Stimulated activated CD8-positive, alpha-beta memory T cell treated with anti-CD3 and anti-CD28 coated beads, Interleukin-7, amount 100 ng/mL, for 4 hours (primary cell): Measurements from ENCODE around the gene ATOH8.
A peak's percentile ranks its signal among the peaks of the same experiment; 100 is the strongest.
"Not testable (repeated sequence)": the region's sequence is repeated elsewhere in the genome, so short reads cannot be mapped to it uniquely, and the experiment has no call there.

Experiments used
- DNase-seq, 2 donors: peaks; one replicate each; pipeline ENCODE4 v3.0.0-alpha.2; 2020; ENCODE audit warnings: low read depth in 2 of 2

Gene ATOH8, protein sequence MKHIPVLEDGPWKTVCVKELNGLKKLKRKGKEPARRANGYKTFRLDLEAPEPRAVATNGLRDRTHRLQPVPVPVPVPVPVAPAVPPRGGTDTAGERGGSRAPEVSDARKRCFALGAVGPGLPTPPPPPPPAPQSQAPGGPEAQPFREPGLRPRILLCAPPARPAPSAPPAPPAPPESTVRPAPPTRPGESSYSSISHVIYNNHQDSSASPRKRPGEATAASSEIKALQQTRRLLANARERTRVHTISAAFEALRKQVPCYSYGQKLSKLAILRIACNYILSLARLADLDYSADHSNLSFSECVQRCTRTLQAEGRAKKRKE

DNA sequence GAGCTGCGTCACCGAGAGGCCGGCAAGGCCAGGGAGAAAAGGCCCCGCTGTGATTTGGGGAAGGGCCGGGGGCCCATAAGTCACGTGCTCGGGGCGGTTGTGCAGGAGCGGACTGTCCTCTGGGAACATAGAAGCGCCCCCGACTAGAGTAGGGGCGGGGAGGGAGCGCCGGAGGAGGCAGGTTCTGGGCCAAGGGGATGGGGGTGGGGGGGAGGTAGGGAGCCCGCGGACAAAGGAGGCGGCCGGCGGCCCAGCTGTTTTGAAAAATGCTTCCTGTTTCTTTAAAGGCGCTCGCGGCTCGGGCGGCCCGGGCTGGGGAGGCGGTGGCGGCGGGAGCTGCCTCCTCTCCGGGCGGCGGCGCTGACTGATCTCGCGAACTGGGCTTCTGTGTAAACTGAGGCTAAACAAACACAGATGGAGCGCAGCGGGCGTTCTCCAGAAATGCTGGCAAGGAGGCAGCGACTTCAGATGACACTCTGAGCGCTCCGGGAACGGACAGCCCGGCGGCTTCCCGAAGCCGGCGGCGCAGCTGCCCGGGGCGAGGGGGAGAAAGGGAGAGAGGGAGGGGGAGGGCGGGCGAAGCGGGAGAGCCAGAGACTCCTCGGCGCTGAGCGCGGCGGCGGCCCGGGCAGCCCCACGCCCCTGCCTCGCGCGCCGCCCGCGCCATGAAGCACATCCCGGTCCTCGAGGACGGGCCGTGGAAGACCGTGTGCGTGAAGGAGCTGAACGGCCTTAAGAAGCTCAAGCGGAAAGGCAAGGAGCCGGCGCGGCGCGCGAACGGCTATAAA is at the start of gene ATOH8:
TSS of gene ATOH8 (plus strand) at position 467 of the 788 bp plus-strand sequence. CDS start at position 666, 199 bp downstream.
- DNase-seq: no peak

DNA sequence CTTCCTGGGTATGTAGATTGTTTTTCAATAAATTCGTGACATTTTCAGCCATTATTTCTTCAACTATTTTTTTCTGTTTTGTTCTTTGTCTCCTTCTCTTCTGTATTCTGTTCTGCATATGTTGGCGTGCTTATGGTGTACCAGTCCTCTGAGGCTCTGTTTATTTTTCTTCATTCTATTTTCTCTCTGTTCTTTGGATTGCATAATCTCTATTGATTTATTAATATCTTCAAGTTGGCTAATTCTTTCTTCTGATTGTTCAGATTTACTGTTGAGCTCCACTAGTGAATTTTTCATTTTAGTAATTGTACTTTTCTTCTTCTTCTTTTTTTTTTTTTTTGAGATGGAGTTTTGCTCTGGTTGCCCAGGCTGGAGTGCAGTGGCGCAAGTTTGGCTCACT is 49.8 kb upstream of the ATOH8 start:
- no peak for DNase-seq

DNA sequence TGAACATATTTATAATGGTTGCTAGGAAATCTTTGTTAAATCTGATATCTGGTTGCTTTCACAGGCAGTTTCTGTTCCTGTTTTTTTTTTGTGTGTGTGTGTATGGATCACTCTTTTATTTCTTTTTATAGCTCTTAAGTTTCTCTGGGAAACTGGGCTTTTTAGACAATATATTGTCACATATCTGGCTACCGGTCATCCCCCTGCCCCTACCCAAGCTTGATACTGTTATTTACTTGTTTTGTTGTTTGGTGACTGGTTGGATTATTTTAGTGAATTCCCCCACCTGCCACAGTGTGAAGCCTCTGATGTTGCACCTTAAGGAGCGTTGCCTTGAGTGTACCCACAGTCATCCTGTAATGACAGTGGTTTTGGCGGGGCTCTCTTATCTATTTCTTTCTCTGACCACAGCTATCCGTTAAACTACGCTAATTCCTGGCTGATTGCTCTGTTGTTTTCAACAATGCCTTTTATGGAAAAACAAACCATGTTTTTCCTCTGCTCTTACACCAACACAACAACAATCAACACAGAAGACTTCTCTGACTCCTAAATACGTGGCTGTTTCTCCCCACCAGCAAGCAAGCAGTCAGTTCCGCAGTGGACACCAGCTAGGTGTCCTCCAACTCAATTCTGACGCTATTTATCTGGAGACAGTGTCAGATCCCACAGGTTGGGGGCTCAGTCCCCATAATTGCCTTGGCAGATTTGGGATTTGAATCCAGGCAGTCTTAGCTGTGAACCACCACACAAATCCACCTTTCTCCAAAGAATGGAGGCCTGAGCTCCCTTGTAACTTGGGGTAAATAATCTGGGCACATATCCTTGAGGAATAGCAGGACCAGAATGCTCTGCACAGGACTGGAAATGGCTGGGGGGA is 48.8 kb upstream of the ATOH8 start:
- peak in 1 of 2 donors; percentile 25 for DNase-seq

DNA sequence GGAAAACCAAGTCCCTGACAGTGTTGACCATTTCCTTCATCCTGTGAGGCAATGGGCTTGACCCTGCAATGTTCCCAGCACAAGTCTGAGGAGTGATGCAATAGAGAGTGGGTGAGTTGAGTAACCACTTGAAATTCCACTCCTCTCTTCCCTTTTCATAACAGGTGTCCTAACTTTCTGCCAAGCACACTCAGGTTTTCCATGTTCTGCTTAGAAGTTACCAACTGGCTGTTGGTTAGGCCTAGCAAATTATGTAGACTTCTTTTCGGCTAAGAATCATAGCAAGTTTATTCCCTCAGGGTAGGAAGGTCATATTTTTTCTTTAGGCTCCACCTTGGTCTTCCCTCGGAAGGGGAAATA is 48.1 kb upstream of the ATOH8 start:
- DNase-seq: no peak

DNA sequence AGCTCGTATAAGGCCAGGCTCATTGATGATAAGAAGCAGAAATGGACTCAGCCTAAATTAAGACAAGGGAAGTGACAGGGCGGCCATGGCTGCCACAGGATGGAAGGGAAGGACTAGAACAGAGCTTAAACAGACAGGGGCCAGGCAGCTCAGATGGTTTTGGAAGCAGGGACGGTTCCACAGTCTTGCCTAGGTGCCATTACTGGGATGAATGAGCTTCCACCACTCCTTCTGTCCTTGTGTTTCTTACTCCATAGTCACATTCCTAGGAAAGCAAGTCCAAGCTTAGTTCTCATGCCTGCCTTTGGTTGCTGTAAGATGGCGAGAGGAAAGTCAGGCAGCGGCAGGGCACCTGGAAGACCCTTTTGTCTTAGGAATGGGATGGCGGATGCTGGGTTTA is 47.7 kb upstream of the ATOH8 start:
- no peak for DNase-seq

DNA sequence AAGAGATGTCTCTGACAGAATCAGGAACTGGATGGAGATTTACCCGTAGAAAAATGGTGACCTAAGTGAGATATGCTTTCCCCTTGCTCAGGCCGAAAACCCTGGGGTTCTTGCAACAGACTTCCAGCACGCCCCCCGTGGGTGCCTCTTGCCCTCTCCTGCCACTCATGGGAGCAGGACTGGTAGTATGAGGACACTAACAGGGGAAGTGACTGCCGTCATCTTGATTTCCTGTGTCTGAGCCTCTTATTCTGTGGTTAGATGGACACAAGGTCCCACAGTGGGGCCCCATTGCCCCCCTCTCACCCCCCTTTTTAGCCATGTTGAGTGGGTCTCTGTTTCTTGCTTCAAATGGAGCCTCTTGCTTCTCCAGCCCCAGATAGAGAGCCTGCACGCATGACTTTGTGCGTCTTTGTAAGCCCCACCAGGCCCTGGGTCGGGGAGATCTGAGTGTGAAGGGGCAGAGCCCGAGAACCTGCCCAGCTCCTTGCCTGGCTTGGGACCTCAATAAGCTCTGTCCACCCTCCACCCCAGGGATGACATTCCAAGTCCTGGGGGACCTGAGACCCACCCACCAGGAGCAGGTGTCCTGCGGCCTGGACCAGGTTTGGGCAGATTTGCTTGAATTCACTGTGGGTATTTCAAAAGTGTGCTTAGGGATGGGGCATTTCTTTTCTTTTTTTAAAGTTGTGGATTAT is 47.0 kb upstream of the ATOH8 start:
- DNase-seq: no peak

DNA sequence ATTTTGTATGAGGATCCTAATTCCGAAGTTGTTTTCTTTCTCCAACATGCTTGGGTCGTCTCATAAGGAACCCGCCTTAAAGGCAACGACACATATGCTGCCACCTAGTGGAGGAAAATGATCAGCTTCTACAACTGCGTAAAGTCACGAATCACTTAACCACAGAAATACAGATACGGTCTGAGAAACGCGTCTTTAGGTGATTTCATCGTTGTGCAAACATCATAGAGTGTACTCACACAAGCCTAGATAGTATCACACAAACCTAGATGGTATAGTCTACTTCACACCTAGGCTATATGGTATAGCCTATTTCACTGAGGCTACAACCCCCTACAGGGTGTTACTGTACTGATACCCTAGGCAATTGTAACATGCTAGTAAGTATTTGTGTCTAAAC is 46.5 kb upstream of the ATOH8 start:
- peak in 1 of 2 donors; percentile 57 for DNase-seq

DNA sequence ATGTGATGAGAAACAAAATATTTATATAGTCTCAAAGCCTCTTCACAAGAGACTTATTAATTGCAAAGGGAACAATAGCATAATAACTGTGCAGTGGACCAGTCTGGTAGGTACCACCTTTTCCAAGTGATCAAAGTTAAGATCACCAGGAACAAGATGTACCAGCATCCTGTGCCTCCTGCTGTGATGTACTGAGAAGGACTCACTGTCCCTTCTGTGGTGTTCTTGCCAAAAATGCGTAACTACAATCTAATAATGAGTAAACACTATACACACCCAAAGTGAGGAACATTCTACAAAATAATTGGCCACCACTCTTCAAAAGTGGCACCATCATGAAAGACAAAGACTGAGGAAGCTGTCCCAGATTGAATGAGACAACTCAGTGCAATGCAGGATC is 45.1 kb upstream of the ATOH8 start:
- DNase-seq: no peak

DNA sequence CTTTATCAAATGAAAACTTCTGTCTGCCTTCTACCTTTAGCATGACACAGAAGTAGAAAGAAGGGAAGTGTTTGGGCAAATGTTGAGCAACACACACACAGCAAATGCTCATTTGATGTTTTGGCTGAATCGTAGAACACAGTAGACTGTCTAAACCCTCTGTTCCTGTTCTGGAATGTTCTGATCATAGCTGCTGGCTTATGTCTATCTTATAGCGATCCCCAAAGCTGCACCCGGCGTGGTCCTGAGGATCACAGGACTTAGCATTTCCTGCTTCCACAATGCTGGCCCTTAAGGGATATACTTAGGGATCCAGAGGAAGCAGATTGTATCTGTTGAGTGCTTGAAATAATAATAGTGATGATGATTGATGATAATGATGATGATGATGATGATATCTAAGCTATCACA is 44.4 kb upstream of the ATOH8 start:
- DNase-seq: no peak

DNA sequence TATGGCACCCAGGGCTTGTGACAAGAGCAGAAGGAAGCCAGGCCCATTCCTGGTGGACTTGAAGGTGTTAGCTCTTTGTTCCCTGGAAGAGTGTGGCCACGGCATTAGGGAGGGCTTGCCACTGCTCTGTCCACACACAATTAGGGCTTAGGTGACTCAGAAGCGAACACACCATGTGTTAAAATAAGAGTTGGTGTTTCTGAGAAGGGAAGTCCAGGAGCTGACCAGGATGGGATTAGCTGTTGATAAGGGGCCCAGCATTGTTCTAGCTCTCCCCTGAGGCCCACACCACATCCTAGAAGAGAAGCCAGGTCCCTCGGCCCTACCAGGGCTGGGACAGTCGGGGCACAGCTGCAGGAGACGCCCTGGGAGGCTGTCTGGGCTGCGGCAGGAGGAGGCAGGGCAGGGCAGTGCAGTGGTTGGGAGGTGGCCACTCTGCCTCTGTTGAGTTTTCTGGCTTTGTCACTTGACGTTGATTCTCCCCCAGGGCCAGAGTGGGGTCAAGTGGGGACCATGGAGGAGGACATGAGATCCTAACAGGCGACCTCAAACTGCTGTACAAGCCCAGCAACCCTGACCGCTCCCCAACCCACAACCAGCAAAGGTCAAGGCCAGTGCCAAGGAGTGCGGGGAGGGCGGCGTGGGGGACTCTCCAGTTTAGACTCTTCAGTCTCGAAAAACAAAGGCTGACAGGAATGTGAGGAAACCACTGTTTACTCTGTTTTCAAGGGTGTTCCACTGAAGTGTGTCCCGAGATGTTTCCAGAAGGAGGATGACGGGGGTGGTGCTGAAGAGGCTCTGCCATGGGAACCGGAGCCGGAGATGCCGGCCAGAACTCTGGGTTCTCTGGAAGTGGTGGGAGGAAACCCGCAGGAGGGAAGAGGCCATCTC is 42.9 kb upstream of the ATOH8 start:
- no peak for DNase-seq

DNA sequence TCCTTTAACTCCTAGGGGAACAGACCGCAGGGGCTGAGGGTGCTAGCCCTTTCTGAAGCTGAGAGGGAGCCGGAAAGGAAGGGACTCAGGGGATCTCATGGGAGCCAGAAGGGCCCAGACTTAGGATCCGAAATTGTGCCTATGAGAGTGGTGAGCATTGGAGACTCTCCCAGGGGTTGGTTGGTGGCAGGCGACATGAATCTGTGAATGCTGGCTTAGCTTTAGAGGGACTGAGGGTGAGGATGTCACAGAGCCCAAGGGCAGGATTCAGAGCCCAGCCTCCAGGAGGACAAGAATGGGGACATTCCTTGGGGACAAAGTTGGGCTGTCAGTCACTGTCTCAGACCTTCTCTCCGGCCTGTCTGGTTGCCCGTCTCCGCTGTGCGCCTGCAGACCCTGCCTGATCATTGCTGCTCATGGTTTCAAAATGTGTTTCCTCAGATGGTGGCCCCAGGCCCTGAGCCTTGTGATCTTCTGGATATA is 42.2 kb upstream of the ATOH8 start:
- DNase-seq: no peak

DNA sequence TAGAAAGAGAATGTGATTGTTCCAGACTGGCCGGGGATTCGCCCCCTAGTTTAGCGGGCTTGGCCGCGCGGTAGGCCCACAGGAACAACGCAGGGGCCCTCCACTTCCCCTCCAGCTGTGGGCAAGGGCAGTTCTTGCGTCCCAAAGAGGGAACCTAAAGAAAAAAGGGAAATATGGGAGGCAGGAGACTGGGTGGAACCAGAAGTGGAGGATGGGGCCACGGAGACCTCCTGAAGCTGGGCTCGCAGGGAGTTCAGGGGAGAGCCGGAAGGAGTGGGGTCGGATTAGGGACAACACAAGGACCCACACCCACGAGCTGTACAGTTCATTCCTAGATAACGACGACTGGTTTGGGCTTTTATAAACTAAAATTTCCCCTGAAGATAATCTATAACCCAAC is 41.5 kb upstream of the ATOH8 start:
- DNase-seq: no peak

DNA sequence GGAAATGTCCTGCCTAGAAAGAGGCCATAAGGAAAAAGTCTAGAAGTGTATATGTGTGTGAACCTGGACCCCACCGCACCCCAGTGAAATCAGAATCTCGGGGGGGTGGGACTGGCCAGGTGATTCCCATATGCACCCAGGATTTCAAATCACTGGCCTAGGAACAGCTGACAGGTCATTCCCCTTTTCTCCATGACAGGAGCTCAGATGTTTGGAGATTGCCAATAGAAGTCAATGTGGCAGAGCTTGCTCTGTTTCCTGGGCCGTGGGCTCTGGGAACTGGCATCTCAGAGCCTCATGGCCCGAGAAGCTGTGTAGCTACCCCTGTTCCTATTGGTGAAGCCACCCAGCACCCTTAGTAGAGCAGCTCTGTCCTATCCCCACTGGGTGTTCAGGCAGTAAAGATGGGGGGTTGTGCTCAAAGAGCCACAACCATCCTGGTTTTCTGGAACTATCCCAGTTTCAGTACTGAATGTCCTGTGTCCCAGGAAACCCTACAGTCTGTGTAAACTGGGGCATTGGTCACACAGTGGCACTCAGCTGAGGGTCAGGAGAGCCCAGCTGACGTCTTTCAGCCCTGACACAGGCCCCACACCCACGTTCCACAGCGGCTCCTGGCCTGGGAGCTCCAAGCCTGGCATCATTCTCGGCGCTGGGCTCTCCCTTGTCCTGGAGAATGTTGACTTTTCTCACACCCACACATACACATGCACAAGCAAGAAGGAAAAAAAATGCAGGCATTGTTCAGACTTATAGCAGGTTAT is 40.8 kb upstream of the ATOH8 start:
- DNase-seq: no peak

DNA sequence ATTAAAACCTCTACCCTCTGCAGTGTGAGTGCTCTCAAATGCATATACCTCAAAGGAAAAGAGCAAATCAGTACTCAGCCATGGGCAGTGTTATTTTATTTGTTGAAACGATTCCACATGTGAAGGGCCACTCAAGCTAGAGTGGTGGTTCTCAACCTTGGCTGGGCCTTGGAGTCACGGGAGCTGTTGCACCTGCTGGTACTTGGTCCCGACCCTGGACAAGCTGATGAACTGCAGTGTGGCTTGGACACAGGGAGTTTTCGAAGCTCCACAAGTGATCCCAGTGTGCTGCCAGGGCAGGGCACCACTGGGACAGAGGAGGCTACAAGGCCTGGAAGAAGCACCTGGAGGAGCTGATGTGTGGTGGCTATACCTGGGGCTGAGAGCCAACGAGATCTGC is 40.0 kb upstream of the ATOH8 start:
- no peak for DNase-seq

DNA sequence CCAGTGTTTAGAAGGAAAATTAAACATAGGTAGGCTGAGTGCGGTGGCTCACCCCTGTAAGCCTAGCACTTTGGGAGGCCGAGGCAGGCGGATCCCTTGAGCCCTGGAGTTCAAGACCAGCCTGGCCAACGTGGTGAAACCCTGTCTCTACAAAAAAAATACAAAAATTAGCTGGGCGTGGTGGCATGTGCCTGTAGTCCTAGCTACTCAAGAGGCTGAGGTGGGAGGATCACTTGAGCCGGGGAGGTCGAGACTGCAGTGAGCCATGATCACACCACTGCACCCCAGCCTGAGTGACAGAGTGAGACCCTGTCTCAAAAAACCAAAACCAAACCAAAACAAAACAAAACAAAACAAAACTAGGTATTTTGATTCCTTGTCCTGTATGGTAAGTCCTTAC is 39.4 kb upstream of the ATOH8 start:
- not testable (repeated sequence) for DNase-seq

DNA sequence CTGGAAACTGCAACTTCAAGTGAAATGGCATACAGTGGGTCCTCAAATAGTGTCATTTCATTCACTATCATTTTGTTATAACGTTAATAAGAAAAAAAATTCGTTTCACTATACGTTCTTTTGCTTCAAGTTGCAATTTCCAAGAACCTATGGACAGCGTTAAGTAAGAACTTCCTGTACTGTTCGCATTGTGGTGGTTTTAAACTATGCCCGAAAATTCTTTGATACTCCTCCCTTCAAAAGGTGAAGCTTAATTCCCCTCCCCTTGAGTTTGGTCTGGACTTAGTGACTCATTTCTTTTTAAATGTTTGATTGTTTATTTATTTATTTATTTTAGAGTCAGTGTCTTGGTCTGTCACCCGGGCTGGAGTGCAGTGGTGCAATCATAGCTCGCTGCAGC is 39.0 kb upstream of the ATOH8 start:
- no peak for DNase-seq

DNA sequence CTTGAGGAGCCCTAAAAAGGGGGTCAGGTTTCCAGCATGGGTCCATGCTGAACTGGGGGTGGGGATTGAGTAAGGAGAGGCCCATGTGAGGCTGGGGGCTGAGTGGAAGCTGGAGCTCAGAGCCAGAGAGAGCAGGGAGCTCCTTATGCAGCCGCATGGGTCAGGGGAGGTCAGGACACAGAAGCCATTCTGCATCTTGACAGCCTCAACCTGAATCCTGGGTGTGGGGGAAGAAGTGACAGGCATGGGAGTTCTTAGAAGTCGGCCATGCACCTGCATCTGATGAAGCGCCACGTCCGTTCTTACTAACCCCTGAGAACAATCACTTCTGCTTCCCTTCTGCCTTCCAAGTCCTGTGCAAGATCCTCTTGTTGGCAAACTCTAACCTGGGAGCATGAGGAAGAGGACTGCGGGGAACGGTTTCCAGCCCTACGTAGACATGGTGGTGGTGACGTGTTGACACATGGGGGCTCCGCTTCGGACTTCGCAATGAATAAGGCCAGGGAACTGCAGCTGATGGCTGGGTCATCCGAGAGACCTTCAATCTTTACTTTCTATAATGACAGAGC is 37.4 kb upstream of the ATOH8 start:
- DNase-seq: no peak

DNA sequence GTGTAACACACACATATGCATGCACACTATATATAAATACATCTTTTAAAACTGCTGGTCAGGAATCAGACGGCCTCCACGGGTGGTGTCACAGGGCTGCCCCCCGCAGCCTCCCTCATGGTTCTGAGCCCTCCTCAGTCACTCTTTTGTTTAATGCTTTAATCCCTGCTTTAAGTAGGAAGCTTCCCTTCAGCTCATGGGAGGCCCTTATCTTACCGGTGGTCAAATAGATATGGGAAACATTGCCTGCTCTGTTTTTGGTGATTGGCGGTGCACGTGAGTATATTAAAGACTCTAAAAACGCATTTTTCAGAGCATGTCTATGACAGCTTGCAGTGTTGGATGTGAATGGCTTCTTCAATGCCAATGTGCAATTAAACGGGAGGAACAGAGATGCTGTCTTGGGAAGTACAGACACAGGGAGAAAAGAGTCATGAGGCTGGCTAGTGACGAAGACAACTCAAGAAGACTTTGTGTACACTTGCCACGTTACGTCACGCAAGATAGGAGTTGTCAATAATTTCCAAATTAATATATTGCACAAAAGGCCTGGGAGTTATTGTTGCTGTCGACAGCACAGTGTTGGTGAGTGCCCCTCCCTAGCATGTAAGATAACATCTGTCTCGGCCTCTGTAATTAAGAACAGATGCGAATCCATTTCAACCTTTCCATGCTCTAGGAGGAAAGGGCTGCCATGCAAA is 36.3 kb upstream of the ATOH8 start:
- no peak for DNase-seq

DNA sequence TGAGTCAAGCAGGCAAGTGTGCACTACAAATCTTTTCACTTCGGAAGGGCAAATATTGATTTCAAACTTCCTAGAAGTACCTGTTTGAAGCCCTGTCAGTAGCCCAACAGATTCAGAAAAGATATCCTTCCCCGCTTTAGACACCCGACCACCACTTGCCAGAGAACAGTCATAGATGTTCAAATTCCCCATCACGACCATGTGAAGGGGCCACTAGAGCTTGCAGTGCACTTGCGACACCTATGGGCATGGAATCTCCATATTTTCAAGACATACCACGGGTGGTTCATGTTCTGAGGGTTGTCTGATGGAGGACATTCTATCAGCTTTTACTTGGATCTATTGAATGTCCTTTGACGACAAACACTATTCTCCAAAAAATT is 35.8 kb upstream of the ATOH8 start:
- no peak for DNase-seq
